Heart left ventricle (tissue), 13 donors: ENCODE data around the gene RXRA.

Experiments used
- POLR2A ChIP-seq, 2 donors: fragments of 450-650 bp; IDR thresholded peaks; one replicate each; pipeline ENCODE4 v1.6.1; 2017; ENCODE audit warnings: antibody characterized with exemption in 2 of 2, mild to moderate bottlenecking in 2 of 2, moderate library complexity in 2 of 2
- TF ChIP-seq, protein P1 (sequence below), 12 donors: fragments of 200-600 bp; sonication (generic) in 4 of 12; IDR thresholded peaks; one replicate each; pipeline versions ENCODE4 v1.5.0 to v1.8.0; 2018 to 2022; ENCODE audit warnings: antibody characterized with exemption in 12 of 12, mild to moderate bottlenecking in 5 of 12
- donor health status: ischemic (EF 13 %, LVEDD 7.1; RV severe dilation, severe dysfunction).
- donor health status: DM: no; HTN: yes; CAD: no.
- donor health status: DM: no; HTN: no; CAD: no.
- donor health status: ischemic (EF 25% LVEDD 6.9; RV normal size, moderate dysfunction).
- donor health status: ischemic (EF 25% LVEDD 5.7; RV mildly dilated, moderate dysfunction).
- donor health status: ischemic (EF 35%, LVEDD 5.7; RV mildly dilated, moderate dysfunction).
- donor health status: nonischemic (EF 11% LVEDD 7.7; RV severe dilation, severe dysfunction).
- donor health status: DM: yes; HTN: yes; CAD: no.
- donor health status: PGD.
- donor health status: ischemic (EF 29% LVEDD 5.4; RV normal size, mild dysfunction).
- donor health status: nonischemic (EF 23%, LVEDD 6.1; RV moderate dilation, normal function).

DNA sequence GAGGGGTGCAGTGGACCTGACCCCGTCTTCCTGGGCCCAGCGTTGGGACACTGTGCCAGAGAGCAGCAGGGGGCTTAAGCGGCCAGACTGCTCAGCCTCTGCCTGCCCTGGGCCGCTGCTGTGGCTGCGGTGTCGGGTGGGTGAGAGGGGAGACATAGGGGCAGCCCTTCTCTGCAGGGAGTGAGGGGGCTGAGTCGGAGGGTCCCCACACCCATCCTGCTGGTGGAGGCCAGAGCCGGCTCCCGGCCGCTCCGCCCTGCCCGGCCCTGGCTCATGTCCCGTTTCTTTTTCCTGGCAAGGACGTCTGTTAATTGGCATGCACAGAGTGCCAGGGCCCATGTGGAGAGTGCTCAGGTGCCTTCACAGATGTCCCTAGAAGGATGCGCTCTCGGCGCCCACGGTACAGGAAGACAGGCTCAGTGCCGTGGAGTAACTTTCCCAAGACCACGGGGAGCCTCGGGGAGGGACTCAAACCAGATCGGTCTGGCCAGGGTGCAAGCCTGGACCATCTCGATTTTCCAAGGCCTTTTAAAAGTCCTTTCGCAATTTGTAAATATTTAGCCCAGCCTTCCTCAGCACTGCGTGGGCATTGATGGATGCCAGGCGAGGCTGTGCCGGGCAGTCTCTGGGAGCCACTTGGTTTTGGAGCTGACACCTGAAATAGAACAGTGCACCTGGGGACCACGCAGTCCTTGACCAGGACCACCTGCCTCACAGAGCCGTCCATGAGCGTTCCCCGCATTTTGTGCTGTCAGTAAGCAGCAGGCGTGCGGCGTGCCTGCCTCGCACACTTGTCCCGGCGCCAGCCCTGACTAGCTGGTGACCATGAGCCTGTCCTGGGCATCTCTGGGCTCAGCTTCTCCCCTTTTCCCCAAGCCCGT lies 60.9 kb downstream of the RXRA start:
- no peak for TF ChIP-seq POLR2A (IDR thresholded peaks at IDR 0.05)
- TF ChIP-seq, protein P1, sequence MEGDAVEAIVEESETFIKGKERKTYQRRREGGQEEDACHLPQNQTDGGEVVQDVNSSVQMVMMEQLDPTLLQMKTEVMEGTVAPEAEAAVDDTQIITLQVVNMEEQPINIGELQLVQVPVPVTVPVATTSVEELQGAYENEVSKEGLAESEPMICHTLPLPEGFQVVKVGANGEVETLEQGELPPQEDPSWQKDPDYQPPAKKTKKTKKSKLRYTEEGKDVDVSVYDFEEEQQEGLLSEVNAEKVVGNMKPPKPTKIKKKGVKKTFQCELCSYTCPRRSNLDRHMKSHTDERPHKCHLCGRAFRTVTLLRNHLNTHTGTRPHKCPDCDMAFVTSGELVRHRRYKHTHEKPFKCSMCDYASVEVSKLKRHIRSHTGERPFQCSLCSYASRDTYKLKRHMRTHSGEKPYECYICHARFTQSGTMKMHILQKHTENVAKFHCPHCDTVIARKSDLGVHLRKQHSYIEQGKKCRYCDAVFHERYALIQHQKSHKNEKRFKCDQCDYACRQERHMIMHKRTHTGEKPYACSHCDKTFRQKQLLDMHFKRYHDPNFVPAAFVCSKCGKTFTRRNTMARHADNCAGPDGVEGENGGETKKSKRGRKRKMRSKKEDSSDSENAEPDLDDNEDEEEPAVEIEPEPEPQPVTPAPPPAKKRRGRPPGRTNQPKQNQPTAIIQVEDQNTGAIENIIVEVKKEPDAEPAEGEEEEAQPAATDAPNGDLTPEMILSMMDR (IDR thresholded peaks at IDR 0.05), result no peak
